Measurements from ENCODE around the gene CALM1. TPM values are rescaled to one million over a fixed set of nuclear protein-coding genes. Genes with fewer than 3 reads are reported as not detected.

The CALM1 gene
- total RNA-seq, 4 donors from 2014 or later = 106 to 240 (median 182) TPM

- intact Hi-C loops (cut with DNase I; ENCODE audit: low total_unique reads) = no loop called here
- no peak for DNase-seq (ENCODE audit: low spot score in 2 of 2)
- no peak overlapping the region for H3K4me3 ChIP-seq (ENCODE audit: low read depth, poor library complexity, severe bottlenecking)
- TF ChIP-seq, protein P1, sequence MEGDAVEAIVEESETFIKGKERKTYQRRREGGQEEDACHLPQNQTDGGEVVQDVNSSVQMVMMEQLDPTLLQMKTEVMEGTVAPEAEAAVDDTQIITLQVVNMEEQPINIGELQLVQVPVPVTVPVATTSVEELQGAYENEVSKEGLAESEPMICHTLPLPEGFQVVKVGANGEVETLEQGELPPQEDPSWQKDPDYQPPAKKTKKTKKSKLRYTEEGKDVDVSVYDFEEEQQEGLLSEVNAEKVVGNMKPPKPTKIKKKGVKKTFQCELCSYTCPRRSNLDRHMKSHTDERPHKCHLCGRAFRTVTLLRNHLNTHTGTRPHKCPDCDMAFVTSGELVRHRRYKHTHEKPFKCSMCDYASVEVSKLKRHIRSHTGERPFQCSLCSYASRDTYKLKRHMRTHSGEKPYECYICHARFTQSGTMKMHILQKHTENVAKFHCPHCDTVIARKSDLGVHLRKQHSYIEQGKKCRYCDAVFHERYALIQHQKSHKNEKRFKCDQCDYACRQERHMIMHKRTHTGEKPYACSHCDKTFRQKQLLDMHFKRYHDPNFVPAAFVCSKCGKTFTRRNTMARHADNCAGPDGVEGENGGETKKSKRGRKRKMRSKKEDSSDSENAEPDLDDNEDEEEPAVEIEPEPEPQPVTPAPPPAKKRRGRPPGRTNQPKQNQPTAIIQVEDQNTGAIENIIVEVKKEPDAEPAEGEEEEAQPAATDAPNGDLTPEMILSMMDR (IDR thresholded peaks at IDR 0.05) = no peak
- TF ChIP-seq POLR2A (IDR thresholded peaks at IDR 0.05) = no peak
- 91 to 94% methylated on average over 6 of the region's 6 CpGs for WGBS, 2 donors
Observed at GRCh38 chr14:90424075-90424474, 27.2 kb downstream of the CALM1 start.

- H3K4me3 ChIP-seq (ENCODE audit: low read depth, poor library complexity, severe bottlenecking) = no peak overlapping the region
- TF ChIP-seq, protein P1 (IDR thresholded peaks at IDR 0.05) = no peak
- no peak for TF ChIP-seq POLR2A (IDR thresholded peaks at IDR 0.05)
- no peak for DNase-seq (ENCODE audit: low spot score in 2 of 2)
- intact Hi-C loops (cut with DNase I; ENCODE audit: low total_unique reads) = no loop called here
- WGBS, 2 donors = 67 to 80% methylated on average over 17 of the region's 17 CpGs
Observed at GRCh38 chr14:90424686-90425372, 28.0 kb downstream of the CALM1 start.

- no peak for DNase-seq (ENCODE audit: low spot score in 2 of 2)
- TF ChIP-seq, protein P1 (IDR thresholded peaks at IDR 0.05) = no peak
- no peak for TF ChIP-seq POLR2A (IDR thresholded peaks at IDR 0.05)
- 80% methylated on average over 7 to 9 of the region's 9 CpGs for WGBS, 2 donors
- H3K4me3 ChIP-seq (ENCODE audit: low read depth, poor library complexity, severe bottlenecking) = no peak overlapping the region
- intact Hi-C loops (cut with DNase I; ENCODE audit: low total_unique reads) = no loop called here
Observed at GRCh38 chr14:90425373-90425879, 28.6 kb downstream of the CALM1 start.

DNA sequence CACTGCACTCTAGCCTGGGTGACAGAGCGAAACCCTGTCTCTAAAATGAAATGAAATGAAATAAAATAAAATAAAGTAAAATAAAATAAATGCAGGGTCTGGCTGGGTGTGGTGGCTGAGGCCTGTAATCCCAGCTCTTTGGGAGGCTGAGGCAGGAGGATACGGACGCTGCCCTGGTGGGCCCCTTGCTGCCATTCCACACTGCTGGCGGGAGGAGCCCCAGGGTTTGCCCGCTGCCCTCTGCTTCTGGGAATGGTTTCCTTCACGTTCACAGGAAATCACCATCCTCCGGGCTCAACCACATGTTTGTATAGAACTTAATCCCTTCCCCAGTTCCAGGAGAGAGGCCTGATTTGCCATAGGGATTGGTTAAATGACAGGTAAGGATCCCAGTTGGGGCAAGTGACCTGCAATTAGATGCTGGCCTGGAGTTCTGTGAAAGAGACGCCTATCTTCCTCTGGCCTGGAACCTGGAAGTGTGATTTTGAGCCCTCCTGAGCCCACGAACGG, 29.3 kb downstream of the CALM1 start:
- H3K4me3 ChIP-seq (ENCODE audit: low read depth, poor library complexity, severe bottlenecking) = no peak overlapping the region
- no peak for DNase-seq (ENCODE audit: low spot score in 2 of 2)
- TF ChIP-seq, protein P1 (IDR thresholded peaks at IDR 0.05) = no peak
- no peak for TF ChIP-seq POLR2A (IDR thresholded peaks at IDR 0.05)
- WGBS, 2 donors = 81 to 86% methylated on average over 10 of the region's 10 CpGs
- intact Hi-C loops (cut with DNase I; ENCODE audit: low total_unique reads) = no loop called here

- no peak overlapping the region for H3K4me3 ChIP-seq (ENCODE audit: low read depth, poor library complexity, severe bottlenecking)
- intact Hi-C loops (cut with DNase I; ENCODE audit: low total_unique reads) = no loop called here
- WGBS, 2 donors = 50 to 52% methylated on average over 10 of the region's 10 CpGs
- TF ChIP-seq, protein P1 (IDR thresholded peaks at IDR 0.05) = no peak
- no peak for TF ChIP-seq POLR2A (IDR thresholded peaks at IDR 0.05)
- no peak for DNase-seq (ENCODE audit: low spot score in 2 of 2)
Observed at GRCh38 chr14:90426663-90427062, 29.8 kb downstream of the CALM1 start.

Measured in lower leg skin (tissue), 4 donors.